Right lobe of liver (tissue), 4 donors: ENCODE measurements around the gene MESP2.

Experiments
- POLR2A ChIP-seq: fragments of 450-650 bp; IDR thresholded peaks from one replicate; pipeline ENCODE4 v1.6.1; 2017; ENCODE audit warnings: antibody characterized with exemption, mild to moderate bottlenecking
- TF ChIP-seq, protein P1 (sequence below), 4 donors: fragments of 200-600 bp in 3 of 4; fragments of 450-650 bp in 1 of 4; IDR thresholded peaks; one replicate each; pipeline versions ENCODE4 v1.5.1 to v1.8.0; 2016 to 2022; ENCODE audit warnings: antibody characterized with exemption in 4 of 4, mild to moderate bottlenecking in 2 of 4
- donor health status: DM: no; HTN: no; CAD: no.
- donor health status: DM: no; HTN: no; CAD: no.
- donor health status: DM: no; HTN: yes; CAD: no.

DNA sequence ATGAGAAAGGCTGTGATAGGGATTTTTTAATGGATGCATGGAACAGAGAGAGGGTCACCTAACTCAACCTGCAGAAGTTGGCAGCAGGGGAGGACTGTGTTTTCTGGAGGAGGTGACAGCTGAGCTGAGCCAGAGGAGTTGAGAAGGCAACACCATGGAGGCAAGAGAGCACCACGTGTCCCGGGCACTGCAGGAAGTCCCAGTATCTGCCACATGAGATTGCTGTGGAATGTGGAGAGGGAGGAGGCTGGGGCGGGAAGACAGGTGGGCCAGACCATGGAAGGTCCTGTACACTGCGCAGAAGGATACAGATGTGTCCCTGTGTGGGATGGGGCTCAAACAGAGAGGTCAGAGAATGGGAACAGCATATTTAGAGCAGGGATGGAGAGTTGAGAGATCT, 40.4 kb upstream of the MESP2 start:
- TF ChIP-seq, protein P1, sequence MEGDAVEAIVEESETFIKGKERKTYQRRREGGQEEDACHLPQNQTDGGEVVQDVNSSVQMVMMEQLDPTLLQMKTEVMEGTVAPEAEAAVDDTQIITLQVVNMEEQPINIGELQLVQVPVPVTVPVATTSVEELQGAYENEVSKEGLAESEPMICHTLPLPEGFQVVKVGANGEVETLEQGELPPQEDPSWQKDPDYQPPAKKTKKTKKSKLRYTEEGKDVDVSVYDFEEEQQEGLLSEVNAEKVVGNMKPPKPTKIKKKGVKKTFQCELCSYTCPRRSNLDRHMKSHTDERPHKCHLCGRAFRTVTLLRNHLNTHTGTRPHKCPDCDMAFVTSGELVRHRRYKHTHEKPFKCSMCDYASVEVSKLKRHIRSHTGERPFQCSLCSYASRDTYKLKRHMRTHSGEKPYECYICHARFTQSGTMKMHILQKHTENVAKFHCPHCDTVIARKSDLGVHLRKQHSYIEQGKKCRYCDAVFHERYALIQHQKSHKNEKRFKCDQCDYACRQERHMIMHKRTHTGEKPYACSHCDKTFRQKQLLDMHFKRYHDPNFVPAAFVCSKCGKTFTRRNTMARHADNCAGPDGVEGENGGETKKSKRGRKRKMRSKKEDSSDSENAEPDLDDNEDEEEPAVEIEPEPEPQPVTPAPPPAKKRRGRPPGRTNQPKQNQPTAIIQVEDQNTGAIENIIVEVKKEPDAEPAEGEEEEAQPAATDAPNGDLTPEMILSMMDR (IDR thresholded peaks at IDR 0.05): no peak
- TF ChIP-seq POLR2A: no peak
